ENCODE results near the gene CD7.

DNA sequence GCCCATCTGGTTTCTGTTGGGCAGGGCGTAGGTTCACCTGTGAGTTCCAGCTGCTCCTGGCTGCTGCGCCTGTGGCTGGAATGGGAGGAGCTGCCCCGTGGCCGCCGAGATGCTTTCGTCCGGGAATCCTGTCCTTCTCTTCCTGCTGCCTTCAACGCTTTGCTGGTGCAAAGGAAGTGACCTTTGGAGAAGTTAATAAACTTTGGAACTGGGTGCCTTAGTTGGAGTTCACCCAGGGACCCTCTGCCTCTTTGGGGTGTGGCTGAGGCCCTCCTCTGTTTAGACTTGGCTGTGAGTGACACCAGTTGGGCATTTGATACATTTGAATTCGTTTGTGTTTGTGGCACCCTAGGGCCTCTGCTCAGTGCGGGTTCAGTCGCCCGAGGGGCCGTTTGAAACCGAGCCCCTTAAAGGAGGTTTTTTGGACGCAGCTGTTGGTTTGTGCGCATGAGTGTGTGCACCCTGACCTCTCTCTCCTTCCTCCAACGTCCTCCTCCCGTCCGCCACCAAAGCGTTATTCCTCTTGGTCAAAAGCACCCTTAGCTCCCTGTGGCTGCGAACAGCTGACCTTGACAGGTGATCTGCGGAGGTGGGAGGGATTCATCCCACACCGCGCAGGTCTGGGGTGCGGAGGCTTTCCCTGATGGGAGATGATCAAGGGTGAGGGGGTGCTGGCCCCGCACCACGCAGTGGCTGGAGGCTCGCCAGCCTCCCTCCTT lies 25.1 kb upstream of the CD7 start:
- no peak for TF ChIP-seq REST (IDR thresholded peaks at IDR 0.05; ENCODE audit: insufficient read depth in 1 of 2, low read depth in 2 of 2, low read length in 1 of 2)
- no peak for TF ChIP-seq CTCF (IDR thresholded peaks at IDR 0.05)

All from Panc1 (cell line).